Neural crest cell (in vitro differentiated cells): ENCODE results near the gene LRRC27. TPM values are rescaled to one million over a fixed set of nuclear protein-coding genes. Genes with fewer than 3 reads are reported as not detected.
A peak's percentile ranks its signal among the peaks of the same experiment; 100 is the strongest.

Experiments used
- DNase-seq: peaks from one replicate; pipeline ENCODE4 v3.0.0; 2021; ENCODE audit warnings: low read depth, mixed read lengths, low spot score
- H3K27ac Mint-ChIP-seq: one replicate; pipeline ENCODE4 v1.8.0; 2021; ENCODE audit warnings: mild to moderate bottlenecking, mixed read lengths; ENCODE audit not compliant: unreplicated experiment
- H3K27me3 Mint-ChIP-seq: 2 replicates; pipeline ENCODE4 v1.8.0; 2021; ENCODE audit warnings: low read depth, mild to moderate bottlenecking, mixed read lengths
- H3K36me3 Mint-ChIP-seq: 2 replicates; pipeline ENCODE4 v1.8.0; 2021; ENCODE audit warnings: low read depth, mild to moderate bottlenecking, mixed read lengths
- H3K4me1 Mint-ChIP-seq: 2 replicates; pipeline ENCODE4 v1.8.0; 2021; ENCODE audit warnings: mixed read lengths
- H3K4me3 Mint-ChIP-seq: one replicate; pipeline ENCODE4 v1.8.0; 2021; ENCODE audit warnings: mild to moderate bottlenecking, mixed read lengths
- H3K9me3 Mint-ChIP-seq: 2 replicates; pipeline ENCODE4 v1.8.0; 2021; ENCODE audit warnings: mixed read lengths
- total RNA-seq: library from RNA; stranded (reverse); gene quantifications from 2 replicates; pipeline ENCODE4 v1.2.1, GENCODE V29; 2021
- TF ChIP-seq, protein P1 (sequence below): fragments of 200-600 bp; sonication (generic); conservative IDR thresholded peaks from 2 replicates; pipeline ENCODE4 v1.5.0; 2021; ENCODE audit warnings: antibody characterized with exemption, mild to moderate bottlenecking

LRRC27 gene
- total RNA-seq, 1 donor from 2014 or later = 21.9 TPM

DNA sequence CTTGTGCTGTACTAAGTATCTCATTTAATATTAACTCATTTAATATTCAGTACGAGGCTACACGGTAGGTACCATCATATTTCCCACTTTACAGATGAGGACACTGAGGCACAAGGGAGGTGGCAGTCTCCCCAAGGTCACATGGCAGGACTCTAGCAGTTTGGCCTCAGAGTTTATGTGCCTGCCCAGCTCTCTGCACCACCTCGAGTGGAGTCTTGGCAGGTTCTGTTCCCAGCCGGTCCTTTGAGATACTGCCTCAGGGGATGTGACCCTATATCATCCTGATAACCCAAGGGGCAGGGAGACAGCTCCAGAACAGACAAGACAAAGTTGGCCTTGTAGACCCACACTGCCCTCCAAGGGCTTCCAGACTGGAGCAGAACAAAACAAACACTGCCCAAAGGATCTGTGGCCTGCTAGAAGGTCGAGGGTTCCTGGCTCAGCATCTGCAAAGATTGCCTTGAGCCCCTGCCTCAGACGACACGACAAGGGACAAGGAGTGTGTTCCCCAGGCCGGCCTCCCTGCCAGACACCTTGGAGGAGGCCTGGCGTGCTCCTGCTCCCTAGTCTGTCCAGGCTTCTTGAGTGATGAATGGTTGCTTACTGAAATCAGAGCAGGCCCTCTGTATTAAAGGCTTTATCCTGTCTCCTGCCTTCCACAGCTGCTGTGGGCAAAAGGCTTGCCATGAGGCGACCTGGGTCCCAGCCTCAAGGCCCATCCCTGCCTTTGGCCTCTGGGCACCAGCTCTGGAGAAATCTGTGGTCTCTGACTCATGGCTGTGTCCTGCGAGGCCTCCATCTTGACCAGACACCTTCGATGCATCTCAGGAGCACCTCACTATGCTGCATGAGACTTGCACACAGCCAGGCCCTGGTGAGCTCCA is 61.1 kb downstream of the LRRC27 start:
- DNase-seq = no peak
- H3K36me3 Mint-ChIP-seq = peaks cover 7% of the 10 kb centered on the region
- peaks cover 10% of the 10 kb centered on the region for H3K4me1 Mint-ChIP-seq
- no peak overlapping the region for H3K27ac Mint-ChIP-seq
- TF ChIP-seq, protein P1, sequence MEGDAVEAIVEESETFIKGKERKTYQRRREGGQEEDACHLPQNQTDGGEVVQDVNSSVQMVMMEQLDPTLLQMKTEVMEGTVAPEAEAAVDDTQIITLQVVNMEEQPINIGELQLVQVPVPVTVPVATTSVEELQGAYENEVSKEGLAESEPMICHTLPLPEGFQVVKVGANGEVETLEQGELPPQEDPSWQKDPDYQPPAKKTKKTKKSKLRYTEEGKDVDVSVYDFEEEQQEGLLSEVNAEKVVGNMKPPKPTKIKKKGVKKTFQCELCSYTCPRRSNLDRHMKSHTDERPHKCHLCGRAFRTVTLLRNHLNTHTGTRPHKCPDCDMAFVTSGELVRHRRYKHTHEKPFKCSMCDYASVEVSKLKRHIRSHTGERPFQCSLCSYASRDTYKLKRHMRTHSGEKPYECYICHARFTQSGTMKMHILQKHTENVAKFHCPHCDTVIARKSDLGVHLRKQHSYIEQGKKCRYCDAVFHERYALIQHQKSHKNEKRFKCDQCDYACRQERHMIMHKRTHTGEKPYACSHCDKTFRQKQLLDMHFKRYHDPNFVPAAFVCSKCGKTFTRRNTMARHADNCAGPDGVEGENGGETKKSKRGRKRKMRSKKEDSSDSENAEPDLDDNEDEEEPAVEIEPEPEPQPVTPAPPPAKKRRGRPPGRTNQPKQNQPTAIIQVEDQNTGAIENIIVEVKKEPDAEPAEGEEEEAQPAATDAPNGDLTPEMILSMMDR = no peak
- peak overlapping the region; percentile 59 for H3K4me3 Mint-ChIP-seq
- H3K9me3 Mint-ChIP-seq = peaks cover 8% of the 10 kb centered on the region
- H3K27me3 Mint-ChIP-seq = no peaks in the 10 kb centered on the region

DNA sequence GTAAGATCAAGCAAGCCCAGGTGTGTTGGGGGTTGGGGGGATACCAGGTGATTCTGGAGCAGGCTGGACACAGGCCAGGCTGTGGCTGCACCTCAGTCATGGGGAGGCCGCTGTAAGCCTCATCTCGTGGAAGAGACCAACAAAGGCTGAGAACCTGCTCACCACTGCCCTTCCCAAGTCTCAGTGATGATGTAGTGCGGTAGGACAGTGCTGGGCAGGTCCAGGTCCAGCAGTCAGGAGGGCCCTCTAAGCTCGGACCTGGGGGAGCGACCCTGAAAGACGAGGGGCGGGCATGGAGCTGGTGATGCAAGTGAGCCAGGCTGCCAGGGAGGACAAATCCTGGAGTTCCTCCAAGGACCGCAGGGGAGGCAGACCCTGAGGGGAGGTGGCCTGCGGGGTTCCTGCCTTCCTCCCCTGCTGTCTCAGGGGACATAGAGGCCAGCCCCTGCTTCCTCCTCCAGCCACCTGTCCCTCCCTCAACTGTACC is 61.7 kb downstream of the LRRC27 start:
- Mint-ChIP-seq H3K4me1 (peaks cover 12% of the 10 kb centered on the region), H3K27me3 (no peaks in the 10 kb centered on the region), H3K27ac (no peak overlapping the region), H3K36me3 (peaks cover 7% of the 10 kb centered on the region), H3K9me3 (peaks cover 8% of the 10 kb centered on the region), H3K4me3 (peak overlapping the region; percentile 59)
- TF ChIP-seq, protein P1 = no peak
- DNase-seq = no peak

DNA sequence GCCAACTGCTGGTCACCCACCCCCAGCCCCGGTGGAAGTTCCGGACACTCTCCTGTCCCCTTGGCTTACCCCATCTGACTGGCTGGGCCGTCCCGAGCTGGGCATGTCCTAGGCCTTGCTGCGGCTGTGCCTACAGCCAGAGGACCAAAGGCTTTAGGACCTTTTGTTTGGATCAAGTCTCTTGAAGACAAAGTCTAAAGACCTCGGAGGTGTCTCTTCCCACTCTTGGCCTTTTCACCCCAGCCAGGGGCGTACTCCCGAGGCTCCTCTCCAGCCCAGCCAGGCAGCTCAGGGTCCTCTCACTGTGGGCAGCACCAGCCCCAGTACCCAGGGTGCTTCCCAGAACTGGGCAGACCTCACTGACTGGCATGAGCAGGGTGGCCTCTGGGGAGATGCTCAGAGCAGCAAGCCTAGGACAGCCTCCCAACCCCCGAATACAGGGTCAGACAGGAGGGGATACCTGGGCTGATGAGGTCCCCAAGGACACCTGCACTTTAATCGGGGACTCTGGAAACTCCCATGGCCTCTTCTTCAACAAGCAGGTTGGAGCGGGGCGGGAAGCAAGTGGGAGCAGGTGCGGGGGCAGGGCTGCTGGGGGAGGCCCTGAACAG is 62.3 kb downstream of the LRRC27 start:
- peak overlapping the region; percentile 59 for H3K4me3 Mint-ChIP-seq
- TF ChIP-seq, protein P1 = no peak

DNA sequence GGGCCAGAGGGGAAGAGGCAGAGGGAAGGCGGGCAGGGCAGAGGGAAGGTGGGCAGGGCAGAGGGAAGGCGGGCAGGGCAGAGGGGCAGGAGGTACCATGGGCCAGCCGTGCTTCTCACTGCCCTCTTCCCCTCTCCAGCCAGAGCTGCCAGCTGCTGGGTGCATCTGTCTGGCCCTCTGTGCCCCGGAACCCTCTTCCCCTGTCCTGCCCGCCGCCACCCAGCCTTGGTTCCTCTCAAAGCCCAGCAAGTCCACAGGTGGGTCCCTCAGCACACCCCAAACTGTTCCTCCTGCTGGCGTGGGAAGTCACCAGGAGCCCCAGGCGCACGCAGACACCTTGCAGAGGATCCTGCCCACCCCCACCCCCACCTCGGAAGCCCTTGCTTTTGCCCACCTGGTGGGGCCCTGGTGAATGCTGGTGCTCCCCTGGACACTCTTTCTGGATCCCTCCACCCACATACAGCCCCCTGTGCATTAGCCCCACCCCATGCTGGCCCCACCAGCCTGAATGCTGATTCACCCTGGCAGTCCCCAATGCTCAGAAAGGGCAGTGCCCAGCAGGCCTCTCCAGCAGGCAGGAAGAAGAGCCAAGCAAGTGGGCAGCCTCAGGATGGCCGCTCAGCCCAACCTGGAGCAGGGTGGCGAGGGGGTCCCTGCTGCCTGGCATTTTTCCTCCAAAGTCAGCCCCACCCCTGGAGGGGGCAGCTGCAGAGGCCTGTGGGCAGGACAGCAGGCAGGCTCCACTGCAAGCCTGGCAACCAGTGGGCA is 63.1 kb downstream of the LRRC27 start:
- Mint-ChIP-seq H3K9me3 (peaks cover 8% of the 10 kb centered on the region), H3K4me3 (peak overlapping the region; percentile 59), H3K27me3 (no peaks in the 10 kb centered on the region), H3K4me1 (peaks cover 12% of the 10 kb centered on the region), H3K36me3 (peaks cover 7% of the 10 kb centered on the region), H3K27ac (no peak overlapping the region)
- TF ChIP-seq, protein P1 = no peak
- DNase-seq = no peak

More for the DNA sequence above, 62.3 kb downstream of the LRRC27 start:
- peaks cover 12% of the 10 kb centered on the region for H3K4me1 Mint-ChIP-seq
- no peak overlapping the region for H3K27ac Mint-ChIP-seq
- no peak for DNase-seq
- H3K9me3 Mint-ChIP-seq = peaks cover 8% of the 10 kb centered on the region
- peaks cover 7% of the 10 kb centered on the region for H3K36me3 Mint-ChIP-seq
- no peaks in the 10 kb centered on the region for H3K27me3 Mint-ChIP-seq
